Measurements from ENCODE around the gene ZFP3.
"Not testable (repeated sequence)": the region's sequence is repeated elsewhere in the genome, so short reads cannot be mapped to it uniquely, and the experiment has no call there.

ZFP3 gene

DNA sequence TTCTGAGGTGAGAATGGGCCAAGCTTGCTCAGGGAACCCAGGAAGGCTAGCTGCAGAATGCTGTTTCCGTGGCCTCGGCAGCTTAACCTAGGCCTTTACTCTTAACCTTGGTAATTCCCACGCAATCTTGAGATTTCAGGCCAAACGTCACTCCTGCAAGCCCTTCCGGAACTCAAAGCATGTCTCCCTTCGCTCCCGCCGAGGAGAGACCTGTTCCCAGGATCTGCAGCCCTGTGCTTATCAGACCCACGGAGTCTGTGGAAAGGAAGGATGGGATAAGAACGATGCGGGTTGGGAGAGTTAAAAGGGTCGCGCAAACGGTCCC lies 524 bp upstream of the ZFP3 start:
- DNase-seq (ENCODE audit: low spot score) = no peak

DNA sequence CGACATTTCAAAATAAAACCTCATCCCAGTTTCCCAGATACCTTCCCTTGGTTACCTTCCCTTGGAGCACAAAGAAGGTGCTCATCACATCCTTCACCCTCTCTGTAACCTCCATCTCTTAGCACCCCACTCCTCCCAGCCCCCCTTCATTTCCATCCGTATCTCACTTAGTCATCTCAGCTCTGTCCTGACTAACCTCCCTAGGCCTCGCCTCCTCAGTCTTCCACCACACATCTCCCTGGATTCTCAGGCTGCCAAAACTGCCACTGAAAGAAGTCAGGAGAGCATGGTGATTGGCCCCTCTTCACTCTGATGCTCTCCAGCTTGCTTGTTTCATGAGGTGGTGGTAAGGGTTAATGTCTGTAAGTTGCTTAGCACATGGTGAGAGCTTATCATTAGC lies 2.3 kb downstream of the ZFP3 start:
- no peak for DNase-seq (ENCODE audit: low spot score)

DNA sequence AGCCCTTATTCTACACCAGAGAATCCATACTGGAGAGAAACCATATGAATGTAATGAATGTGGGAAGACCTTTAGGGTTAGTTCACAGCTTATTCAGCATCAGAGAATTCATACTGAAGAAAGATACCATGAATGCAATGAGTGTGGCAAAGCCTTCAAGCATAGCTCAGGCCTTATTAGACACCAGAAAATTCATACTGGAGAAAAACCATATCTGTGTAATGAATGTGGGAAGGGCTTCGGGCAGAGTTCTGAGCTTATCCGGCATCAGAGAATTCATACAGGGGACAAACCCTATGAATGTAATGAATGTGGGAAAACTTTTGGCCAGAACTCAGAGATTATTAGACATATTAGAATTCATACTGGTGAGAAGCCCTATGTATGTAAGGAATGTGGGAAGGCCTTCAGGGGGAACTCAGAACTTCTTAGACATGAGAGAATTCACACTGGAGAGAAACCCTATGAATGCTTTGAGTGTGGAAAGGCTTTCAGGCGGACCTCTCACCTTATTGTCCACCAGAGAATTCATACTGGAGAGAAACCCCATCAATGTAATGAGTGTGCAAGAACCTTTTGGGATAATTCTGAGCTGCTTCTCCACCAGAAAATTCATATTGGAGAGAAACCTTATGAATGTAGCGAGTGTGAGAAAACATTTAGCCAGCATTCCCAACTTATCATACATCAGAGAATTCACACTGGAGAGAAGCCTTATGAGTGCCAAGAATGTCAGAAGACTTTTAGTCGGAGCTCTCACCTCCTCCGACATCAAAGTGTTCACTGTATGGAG lies 14.1 kb downstream of the ZFP3 start:
- no peak for DNase-seq (ENCODE audit: low spot score)

DNA sequence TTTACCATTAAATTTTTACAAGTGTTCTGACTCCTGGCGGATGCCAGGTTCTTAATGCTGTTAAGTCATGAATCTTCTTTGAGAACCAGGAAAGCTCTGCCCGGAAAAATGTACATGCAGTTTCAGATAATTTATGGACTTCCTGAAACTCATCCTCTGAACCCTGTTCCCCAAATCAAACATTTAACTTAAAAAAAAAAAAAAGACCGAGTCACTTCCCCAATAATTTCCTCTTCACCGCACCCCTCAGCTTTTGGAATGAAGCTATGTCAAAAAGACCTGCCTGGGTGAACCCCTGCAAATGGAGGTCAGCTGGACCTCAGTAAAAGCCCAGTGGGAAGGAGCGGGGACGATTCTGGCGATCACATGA lies 18.4 kb downstream of the ZFP3 start:
- DNase-seq (ENCODE audit: low spot score) = no peak

DNA sequence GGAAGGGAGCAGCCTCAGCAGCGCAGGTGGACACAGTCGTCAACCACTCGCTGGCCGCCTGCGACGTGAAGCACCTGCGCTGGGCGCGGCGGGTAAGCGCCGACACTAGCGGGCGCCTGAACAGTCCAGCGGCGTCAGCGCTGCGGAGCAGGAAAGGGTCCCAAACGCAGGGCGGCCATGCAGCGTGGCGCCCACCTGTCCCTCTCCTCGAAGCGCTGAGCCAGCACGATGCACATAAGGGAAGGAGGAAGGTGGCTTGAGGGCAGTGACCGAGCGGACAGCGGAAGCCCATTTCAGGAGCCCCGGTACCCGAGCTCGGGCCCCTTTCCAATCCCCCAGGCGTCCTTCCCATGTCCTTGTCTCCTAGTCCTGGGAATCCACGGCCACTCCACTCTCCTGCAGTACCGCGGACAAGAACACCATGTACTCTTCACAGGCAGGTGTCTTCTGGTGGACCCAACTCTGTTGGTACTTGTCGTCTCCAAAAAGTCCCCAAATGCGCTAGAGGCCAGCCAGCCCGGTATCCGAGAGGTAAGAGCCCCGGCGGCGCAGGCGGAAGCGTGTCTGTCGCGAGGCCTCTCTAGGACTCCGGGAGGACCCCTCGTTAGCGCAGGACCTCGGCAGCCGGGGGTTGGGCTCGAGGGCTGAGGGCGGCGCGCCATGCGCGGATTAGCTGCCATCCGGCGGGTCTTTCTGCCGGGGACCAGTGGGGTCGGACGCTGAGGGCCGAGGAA lies 19.0 kb downstream of the ZFP3 start:
- DNase-seq (ENCODE audit: low spot score) = no peak

DNA sequence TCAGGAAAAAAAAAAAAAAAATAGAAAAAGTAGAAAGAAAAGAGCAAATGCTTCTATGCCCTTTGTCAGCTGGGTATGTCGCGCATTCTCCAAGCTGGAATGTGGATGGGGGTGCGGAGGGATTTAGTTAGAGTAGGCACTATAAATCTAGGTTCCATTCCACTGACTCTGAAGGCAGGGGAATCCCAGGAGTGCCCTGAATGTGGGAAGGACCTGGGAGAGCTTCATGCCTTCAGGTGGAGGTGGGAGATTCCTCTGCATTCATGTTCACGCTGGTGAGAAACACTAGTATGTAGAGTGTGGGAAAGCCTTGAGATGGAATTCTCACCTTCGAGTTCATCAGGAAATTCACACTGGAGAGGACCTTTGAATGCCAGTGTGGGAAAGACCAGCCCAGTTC lies 21.0 kb downstream of the ZFP3 start:
- DNase-seq (ENCODE audit: low spot score) = no peak

DNA sequence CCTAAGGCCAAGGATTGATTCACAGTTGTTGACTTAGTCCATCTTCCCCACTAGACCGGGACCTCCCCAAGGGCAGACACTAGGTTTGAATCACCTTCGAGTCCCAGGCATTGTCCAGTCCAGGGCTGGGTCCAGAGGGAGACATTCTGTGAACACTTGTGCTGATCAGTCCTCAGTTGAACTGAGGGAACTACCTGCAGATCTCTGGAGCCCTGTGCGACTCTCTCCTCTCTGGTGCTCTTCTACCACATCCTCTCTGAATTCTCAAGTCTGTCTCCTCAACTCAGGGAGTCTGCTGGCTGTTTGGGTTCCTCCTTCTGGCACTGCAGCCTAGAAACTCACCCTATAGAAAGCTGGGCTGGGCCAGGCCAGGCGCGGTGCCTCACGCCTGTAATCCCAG lies 22.6 kb downstream of the ZFP3 start:
- no peak for DNase-seq (ENCODE audit: low spot score)

DNA sequence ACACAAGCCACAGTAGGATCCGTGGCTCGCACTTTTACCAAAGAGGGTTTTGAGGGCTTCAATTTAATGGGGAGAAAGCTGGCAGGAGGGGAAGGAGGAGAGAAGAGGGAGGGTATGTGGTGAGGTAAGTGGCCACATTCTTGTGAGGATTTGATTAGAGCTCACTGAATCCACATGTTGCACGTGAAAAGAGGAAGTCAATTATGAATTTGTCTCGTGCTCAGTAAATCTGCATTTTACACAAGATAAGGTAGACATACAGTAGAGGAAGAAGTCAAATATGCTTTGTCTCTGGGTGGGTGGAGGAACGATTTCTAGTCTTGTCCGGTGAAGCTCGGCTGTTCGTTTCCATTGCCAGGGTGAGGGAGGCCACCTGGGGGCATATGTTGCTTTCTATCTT lies 32.5 kb downstream of the ZFP3 start:
- DNase-seq (ENCODE audit: low spot score) = peak; percentile 45

DNA sequence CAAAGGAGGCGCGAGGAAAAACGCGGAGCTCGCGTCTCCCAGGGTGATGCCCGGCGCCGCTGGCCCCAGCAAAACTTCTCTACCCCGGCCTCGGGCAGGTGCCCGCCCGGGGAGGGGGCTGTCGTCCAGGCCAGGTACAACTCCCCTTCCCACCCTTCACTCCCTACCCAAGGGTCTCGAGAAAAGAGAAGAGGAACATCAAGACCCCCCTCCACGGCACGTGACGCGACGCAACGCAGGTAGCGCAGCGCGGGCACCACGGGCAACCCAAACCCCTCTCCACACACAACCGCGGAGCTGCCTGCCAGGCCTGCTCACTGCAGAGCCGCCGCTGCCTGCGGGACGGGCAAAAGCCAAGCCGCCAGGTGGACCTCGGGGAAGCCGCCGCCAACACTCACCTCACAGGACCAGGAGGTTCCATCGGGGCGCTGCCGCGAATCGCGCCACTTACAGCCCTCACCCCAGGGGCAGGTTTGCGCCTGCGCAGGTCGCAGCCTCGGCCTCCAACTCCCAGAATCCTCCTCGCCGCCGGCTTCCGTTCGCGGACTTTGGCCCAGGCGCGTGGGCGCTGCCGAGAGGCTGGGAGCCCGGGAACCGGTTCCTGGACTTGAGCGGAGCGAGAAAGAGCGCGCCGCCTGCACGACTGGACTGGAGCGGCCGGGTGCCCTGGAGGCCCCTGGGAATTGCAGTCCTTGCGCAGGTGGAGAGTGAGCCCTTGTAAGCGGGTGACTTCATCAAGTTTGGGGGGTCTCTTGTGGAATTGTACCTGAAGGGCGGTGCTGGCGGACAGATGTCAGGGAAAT lies 33.3 kb downstream of the ZFP3 start, which contains the start of gene ZNF232:
ZNF232 (minus strand) TSS at position 477 of the 803 bp plus-strand sequence; CDS start at position 421, 56 bp downstream.
- DNase-seq (ENCODE audit: low spot score) = peak; percentile 88

DNA sequence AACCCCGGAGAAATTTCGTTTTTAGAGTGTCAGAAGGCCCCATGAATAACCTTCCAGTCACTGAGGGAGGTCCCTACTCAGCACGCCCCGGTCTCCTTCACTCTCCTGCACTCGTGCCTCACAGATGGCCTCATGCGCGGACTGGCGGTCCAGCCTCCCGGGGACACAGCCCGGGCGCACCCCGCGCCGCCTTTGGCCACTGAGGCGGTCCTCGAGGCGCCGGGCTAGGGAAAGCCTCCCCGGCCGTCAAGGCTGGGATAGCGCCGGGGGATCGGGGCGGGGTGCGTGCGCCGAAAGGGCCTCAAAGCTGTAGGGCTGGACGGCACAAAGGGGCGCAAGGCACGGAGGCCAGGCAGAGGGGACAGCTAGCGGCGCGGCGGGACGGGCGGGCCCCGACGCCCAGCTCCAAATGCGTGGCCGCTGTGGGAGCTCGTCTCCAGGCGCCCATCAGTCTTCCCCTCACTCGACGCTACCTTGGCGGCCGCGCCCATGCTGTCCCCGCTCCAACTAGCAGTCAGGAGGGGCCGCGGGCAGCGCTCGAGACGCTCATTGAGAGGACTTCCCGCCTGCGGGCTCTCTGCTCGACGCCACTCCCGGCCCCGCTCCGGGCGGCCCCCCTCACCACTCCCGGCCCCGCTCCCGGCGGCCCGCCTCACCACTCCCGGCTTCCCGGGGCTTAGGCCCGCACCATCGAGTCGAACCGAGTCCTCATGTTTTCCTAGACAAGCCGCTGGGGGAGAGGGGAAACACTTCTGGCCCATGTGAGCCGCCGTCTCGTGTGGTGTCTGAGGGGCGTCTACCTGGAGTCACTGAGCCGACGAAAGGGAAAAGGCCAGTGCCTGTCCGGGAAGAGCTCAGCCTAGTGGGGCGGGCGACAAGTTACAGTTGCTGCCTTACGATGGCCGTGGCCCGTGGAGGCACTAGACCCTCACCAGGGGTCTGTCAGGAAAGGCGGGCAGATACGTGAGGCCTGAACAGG lies 37.7 kb downstream of the ZFP3 start, which contains the start of gene USP6:
USP6 (plus strand) TSS at position 360 of the 979 bp plus-strand sequence. CDS start 14,336 bp downstream, outside the sequence.
- DNase-seq (ENCODE audit: low spot score) = no peak

DNA sequence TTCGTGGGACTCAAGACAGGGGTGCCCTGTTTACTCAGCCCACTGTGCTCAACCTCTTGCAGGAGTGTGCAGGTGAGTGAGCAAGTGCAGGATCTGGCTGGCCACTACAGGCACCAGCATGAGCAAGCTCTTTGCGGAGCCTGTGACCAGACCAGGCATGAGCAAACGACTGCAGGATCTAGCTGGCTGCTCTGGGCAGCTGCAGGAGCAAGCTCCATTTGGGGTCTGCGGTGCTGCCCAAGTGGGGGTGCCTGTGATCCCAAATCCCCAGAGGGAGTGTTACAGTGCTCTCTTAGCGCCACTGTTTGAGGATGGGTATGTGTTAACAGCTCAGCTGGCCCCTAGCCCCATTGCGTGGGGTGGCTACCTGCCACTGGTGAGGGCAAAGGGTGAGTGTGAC lies 40.0 kb downstream of the ZFP3 start:
- no peak for DNase-seq (ENCODE audit: low spot score)

DNA sequence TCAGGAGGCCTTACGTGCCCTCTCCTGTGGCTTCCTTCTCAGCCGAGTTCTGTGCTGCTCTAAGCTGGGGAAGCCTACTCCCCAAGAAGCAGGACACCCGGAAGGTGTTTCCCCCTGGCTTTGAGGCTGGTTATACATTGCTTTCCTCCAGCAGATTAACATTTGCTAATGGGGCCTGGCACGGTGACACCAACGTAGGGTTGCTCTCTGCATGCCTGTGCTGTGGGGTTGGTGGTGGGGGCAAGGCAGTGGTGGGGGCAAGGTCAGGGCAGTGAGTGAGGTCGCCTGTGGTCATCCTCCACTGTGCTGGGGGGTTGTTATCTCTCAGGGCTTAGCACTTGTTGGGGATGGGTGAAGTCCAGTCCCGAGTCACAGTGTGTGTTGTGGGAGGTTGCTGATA lies 41.8 kb downstream of the ZFP3 start:
- DNase-seq (ENCODE audit: low spot score) = no peak

DNA sequence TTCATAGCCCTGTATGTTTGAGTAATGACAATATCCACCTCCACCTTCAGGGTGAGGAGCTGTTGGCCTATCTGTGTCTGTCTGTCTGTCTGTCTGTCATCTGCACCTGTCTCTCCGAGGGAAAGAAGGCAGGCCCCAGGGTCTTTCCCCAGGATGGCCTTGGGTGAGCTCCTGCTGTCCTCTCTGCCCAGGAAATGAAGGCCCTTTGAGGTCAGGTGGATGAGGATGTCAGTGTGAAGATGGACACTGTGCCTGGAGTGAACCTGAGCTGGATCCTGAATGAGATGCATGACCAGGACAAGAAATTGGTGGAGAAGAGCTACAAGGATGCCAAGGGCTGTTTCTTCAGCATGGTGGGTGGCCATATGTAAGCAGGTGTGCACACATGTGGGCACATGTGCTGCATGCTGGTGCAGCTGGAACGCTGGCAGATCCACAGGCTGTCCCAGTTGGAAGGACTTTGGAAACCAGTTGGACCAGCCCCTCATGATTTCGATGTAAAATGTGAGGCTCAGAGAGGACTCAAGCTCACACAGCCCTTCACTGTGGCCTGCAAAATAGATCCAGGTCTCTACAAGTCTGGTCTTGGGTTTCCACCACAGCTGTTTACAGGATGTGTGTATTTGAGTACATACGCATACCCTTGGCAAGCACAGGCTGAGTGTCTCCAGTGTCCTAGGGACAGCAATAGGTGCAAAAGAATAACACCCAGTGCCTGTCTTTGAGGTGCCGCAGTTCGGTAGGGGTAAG lies 42.3 kb downstream of the ZFP3 start:
- not testable (repeated sequence) for DNase-seq (ENCODE audit: low spot score)

DNA sequence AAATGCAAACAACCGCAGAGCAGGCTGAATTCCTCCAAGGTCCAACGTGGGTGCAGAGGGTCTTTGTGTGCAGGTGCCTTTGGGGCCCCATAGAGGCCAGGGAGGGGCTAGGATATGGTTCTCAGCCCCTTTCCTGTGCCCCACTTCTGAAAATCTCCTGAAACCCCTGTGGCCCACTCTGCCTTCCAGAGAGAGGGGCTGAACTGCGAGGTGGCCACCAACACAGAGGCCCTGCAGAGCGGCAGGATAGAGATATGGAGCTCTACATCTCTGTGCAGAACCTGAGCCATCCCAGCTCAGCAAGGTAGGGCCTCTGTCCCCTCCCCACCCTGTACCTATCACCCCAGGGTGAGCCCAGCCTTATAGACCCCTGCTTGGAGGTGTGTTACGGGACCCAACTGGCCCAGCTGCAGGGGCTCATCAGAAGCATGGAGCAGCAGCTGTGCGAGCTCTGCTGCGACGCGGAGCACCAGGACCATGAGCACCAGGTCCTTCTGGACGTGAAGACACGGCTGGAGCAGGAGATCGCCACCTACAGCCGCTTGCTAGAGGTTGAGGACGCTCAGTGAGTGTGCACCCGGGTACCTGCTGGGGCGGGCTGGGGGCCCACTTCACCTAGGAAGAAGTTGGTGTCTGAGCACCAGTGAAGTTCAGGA lies 43.0 kb downstream of the ZFP3 start:
- no peak for DNase-seq (ENCODE audit: low spot score)

DNA sequence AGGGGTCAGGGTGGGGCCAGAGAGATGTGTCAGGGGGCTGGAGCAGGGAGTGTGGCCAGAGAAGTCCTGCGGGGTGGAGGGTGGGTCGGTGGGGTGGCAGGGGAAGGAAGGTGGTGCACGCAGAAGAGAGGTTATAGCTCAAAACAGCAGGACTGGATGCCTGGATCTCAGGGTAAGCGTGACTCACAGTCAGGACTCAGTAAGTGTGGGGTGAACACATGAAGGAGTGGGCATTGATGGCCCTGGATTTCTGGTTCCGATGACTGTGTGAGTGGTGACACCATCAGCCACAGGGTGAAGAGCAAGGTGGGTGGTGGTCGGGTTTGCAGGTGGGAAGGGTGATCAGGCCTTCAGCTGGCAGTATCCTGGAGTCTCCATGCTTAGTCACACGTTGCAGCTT lies 43.8 kb downstream of the ZFP3 start:
- not testable (repeated sequence) for DNase-seq (ENCODE audit: low spot score)

DNA sequence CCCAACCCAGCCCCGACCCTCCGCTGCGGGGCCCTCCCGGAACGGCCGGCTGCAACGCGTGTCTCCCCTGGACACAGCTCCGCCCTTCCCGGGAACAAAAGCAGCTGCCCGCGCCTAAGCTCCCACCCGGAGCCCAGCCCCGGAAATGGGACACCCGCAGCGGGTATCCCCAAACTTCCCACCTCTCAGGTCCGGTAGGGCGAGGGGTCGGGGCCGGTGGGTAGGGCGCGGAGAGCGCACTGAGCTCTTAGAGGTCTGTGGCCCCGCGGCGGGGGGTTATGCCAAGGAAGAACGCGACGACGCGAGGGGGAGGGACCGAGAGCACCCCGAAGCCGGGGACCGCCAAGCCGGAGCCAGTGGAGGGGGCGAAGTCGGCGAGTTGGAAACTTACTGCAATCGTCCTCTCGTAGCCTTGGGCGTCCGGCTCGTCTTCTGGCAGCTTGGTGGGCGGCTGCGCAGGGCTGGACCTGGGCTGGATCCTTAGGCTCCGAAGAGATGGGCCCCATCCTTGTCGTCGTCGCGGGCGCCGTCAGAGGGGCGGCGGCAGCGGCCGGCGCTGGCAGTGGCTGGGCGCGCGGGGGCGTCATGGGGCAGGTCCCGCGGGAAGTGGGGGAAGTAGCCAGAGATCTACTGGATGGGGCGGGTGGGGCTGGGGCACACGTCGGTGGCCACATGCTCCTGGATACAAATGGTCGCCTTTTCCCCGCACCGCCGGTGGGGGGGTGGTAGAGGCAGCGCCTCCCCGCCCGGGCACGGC lies 44.5 kb downstream of the ZFP3 start:
- DNase-seq (ENCODE audit: low spot score) = no peak

DNA sequence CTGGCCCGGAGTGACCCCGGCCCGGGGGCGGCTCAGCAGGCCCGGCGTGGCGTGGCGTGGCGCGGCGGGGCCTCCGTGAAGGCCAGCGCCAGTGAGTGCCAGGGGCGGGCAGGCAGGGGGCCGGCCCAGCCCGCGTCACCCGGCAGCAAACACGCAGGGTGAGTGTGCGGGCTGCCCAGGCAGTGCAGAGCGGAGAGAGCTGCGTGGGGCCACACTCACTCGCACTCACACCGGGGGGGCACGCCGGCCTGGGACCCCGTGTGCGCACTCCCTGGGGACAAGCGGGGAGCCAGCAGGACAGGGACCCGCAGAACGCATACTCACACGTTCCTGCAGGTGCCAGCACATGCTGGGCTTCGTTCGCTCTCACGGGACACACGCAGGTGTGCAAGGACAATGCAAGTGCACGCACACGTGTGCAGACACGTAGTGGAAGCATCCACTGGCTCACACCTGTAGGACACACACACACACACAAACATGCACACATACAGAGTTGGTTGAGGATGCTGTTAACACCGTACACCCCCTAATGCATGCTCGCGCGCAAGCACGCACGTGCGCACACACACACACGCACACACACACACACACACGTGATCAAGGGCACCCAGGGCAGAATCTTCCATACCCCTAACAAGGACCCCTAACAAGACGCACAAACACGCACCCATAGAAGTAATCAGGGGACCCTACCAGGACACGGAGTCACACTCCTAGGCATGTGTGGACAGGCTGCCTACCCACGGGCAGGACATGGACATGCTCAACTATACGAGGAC lies 45.3 kb downstream of the ZFP3 start:
- no peak for DNase-seq (ENCODE audit: low spot score)

DNA sequence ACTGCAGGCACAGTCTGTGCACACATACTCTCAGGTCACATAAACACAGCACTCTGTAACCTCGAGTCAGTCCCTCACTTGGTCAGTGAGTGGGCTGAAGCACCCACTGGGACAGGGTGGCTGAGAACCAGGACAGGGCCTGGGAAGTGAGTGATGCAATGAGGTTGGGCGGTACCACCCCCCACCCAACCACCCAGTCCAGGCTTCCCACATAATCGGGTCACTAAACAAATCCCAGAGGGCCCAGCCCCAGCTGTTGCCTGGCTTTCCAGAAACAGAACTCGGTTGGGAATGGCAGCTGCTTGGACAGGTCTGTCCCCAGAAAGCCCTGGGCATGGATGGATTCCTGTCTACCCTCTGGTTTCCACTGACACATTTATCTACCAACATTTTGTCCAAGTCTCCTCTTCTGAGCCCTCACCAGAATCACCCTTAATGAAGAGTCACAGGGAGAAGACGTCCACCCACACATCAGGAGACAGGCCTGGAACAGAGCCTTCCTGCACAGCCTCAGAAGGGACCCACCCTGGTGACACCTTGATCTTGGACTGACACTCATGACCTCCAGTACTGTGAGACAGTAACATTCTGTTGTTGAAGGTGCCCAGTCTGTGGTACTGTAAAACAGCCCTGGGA lies 46.0 kb downstream of the ZFP3 start:
- DNase-seq (ENCODE audit: low spot score) = not testable (repeated sequence)
